ENCODE data around the gene IFT20. TPM values are rescaled to one million over a fixed set of nuclear protein-coding genes. Genes with fewer than 3 reads are reported as not detected.

IFT20 gene
- total and polyA plus RNA-seq, 2 experiments from 2014 or later: 41.9 to 73.8 TPM

- no peaks in the 10 kb centered on the region for H3K36me3 ChIP-seq
- peak overlapping the region; percentile 77 for H3K27ac ChIP-seq
- DNase-seq (ENCODE audit: low read depth in 1 of 2, low spot score in 1 of 2): no peak
- no peak for TF ChIP-seq CTCF (IDR thresholded peaks at IDR 0.05; ENCODE audit: low read depth, low read length)
- peaks cover 12% of the 10 kb centered on the region for H3K4me1 ChIP-seq (ENCODE audit: low read depth)
- no peak overlapping the region for H3K4me3 ChIP-seq
- no peaks in the 10 kb centered on the region for H3K9me3 ChIP-seq (ENCODE audit: low read depth)
- peaks cover 16% of the 10 kb centered on the region for H3K27me3 ChIP-seq
These were observed 35.5 kb upstream of the IFT20 start for GRCh38 chr17:28370744-28371103.

GRCh38 chr17:28370035-28370743 is 34.9 kb upstream of the IFT20 start, which contains the start of gene VTN:
Gene VTN, minus strand, starts transcription at chr17:28370307. Its CDS starts 104 bp downstream, at chr17:28370203.
- TF ChIP-seq CTCF (IDR thresholded peaks at IDR 0.05; ENCODE audit: low read depth, low read length): no peak
- Histone ChIP-seq H3K36me3 (no peaks in the 10 kb centered on the region), H3K27me3 (peaks cover 16% of the 10 kb centered on the region), H3K27ac (peak within 1 kb of the TSS; percentile 77), H3K4me1 (ENCODE audit: low read depth) (peaks cover 12% of the 10 kb centered on the region), H3K9me3 (ENCODE audit: low read depth) (no peaks in the 10 kb centered on the region), H3K4me3 (no peak within 1 kb of the TSS)
- peak; percentile 70 to 91 for DNase-seq (ENCODE audit: low read depth in 1 of 2, low spot score in 1 of 2)

GRCh38 chr17:28369684-28370034 is 34.4 kb upstream of the IFT20 start:
- H3K27me3 ChIP-seq: peaks cover 16% of the 10 kb centered on the region
- no peak for DNase-seq (ENCODE audit: low read depth in 1 of 2, low spot score in 1 of 2)
- no peaks in the 10 kb centered on the region for H3K36me3 ChIP-seq
- no peak overlapping the region for H3K4me3 ChIP-seq
- H3K9me3 ChIP-seq (ENCODE audit: low read depth): no peaks in the 10 kb centered on the region
- peaks cover 12% of the 10 kb centered on the region for H3K4me1 ChIP-seq (ENCODE audit: low read depth)
- H3K27ac ChIP-seq: peak overlapping the region; percentile 77
- TF ChIP-seq CTCF (IDR thresholded peaks at IDR 0.05; ENCODE audit: low read depth, low read length): no peak

GRCh38 chr17:28368915-28369683 is 33.8 kb upstream of the IFT20 start:
- no peaks in the 10 kb centered on the region for H3K9me3 ChIP-seq (ENCODE audit: low read depth)
- TF ChIP-seq CTCF (IDR thresholded peaks at IDR 0.05; ENCODE audit: low read depth, low read length): no peak
- peaks cover 12% of the 10 kb centered on the region for H3K4me1 ChIP-seq (ENCODE audit: low read depth)

GRCh38 chr17:28368306-28368831 is 33.1 kb upstream of the IFT20 start:
- Histone ChIP-seq H3K36me3 (peaks cover 3% of the 10 kb centered on the region), H3K9me3 (ENCODE audit: low read depth) (no peaks in the 10 kb centered on the region), H3K27me3 (peaks cover 13% of the 10 kb centered on the region), H3K4me1 (ENCODE audit: low read depth) (peaks cover 12% of the 10 kb centered on the region), H3K27ac (no peak overlapping the region), H3K4me3 (no peak overlapping the region)
- no peak for DNase-seq (ENCODE audit: low read depth in 1 of 2, low spot score in 1 of 2)
- TF ChIP-seq CTCF (IDR thresholded peaks at IDR 0.05; ENCODE audit: low read depth, low read length): no peak

More at GRCh38 chr17:28368915-28369683, 33.8 kb upstream of the IFT20 start:
- peaks cover 16% of the 10 kb centered on the region for H3K27me3 ChIP-seq
- H3K27ac ChIP-seq: peak overlapping the region; percentile 77
- no peak overlapping the region for H3K4me3 ChIP-seq
- H3K36me3 ChIP-seq: no peaks in the 10 kb centered on the region
- no peak for DNase-seq (ENCODE audit: low read depth in 1 of 2, low spot score in 1 of 2)
